ENCODE results near the gene RASGRP4. TPM values are rescaled to one million over a fixed set of nuclear protein-coding genes. Genes with fewer than 3 reads are reported as not detected.
"Not testable (repeated sequence)": the region's sequence is repeated elsewhere in the genome, so short reads cannot be mapped to it uniquely, and the experiment has no call there.

The RASGRP4 gene
- total and polyA plus RNA-seq, 8 donors = 0.20 to 1.3 (median 0.47) TPM

GRCh38 chr19:38369584-38369983 is 56.4 kb downstream of the RASGRP4 start:
- no peak for ATAC-seq
- H3K36me3 ChIP-seq = no peaks in the 10 kb centered on the region
- 74 to 81% methylated on average over 2 of the region's 2 CpGs for WGBS, 2 donors

DNA sequence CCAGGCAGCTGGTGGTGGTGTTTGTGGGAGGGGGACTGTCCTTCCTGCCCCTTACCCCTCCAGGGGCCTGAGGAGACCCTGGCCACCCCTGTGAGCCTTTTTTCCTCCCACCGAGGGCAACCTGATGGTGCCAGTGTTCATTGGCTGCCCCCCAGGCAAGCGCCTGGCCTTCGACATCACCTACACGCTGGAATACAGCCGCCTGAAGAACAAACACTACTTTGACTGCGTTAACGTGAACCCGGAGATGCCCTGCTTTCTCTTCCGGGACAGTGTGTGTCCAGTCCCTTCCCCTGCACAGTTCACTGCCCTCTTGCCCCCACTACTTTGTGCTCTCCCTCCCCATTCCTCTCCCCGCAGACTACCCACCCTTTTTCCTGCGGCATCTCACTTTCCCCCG is 59.0 kb downstream of the RASGRP4 start:
- Histone ChIP-seq H3K27me3 (no peaks in the 10 kb centered on the region), H3K4me3 (no peak overlapping the region), H3K4me1 (no peaks in the 10 kb centered on the region), H3K36me3 (no peaks in the 10 kb centered on the region), H3K9me3 (no peaks in the 10 kb centered on the region), H3K27ac (no peak overlapping the region)
- ATAC-seq (no peak), DNase-seq (no peak), FAIRE-seq (no peak)
- TF ChIP-seq, protein P1, sequence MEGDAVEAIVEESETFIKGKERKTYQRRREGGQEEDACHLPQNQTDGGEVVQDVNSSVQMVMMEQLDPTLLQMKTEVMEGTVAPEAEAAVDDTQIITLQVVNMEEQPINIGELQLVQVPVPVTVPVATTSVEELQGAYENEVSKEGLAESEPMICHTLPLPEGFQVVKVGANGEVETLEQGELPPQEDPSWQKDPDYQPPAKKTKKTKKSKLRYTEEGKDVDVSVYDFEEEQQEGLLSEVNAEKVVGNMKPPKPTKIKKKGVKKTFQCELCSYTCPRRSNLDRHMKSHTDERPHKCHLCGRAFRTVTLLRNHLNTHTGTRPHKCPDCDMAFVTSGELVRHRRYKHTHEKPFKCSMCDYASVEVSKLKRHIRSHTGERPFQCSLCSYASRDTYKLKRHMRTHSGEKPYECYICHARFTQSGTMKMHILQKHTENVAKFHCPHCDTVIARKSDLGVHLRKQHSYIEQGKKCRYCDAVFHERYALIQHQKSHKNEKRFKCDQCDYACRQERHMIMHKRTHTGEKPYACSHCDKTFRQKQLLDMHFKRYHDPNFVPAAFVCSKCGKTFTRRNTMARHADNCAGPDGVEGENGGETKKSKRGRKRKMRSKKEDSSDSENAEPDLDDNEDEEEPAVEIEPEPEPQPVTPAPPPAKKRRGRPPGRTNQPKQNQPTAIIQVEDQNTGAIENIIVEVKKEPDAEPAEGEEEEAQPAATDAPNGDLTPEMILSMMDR (IDR thresholded peaks at IDR 0.05) = no peak
- intact Hi-C loops (cut with DNase I) = no loop called here
- WGBS, 2 donors = 69 to 76% methylated on average over 12 of the region's 12 CpGs

More at GRCh38 chr19:38369584-38369983, 56.4 kb downstream of the RASGRP4 start:
- Histone ChIP-seq H3K27me3 (no peaks in the 10 kb centered on the region), H3K4me1 (no peaks in the 10 kb centered on the region), H3K4me3 (no peak overlapping the region), H3K9me3 (no peaks in the 10 kb centered on the region), H3K27ac (no peak overlapping the region)
- DNase-seq = no peak
- intact Hi-C loops (cut with DNase I) = no loop called here
- FAIRE-seq = no peak
- TF ChIP-seq, protein P1 (IDR thresholded peaks at IDR 0.05) = no peak

DNA sequence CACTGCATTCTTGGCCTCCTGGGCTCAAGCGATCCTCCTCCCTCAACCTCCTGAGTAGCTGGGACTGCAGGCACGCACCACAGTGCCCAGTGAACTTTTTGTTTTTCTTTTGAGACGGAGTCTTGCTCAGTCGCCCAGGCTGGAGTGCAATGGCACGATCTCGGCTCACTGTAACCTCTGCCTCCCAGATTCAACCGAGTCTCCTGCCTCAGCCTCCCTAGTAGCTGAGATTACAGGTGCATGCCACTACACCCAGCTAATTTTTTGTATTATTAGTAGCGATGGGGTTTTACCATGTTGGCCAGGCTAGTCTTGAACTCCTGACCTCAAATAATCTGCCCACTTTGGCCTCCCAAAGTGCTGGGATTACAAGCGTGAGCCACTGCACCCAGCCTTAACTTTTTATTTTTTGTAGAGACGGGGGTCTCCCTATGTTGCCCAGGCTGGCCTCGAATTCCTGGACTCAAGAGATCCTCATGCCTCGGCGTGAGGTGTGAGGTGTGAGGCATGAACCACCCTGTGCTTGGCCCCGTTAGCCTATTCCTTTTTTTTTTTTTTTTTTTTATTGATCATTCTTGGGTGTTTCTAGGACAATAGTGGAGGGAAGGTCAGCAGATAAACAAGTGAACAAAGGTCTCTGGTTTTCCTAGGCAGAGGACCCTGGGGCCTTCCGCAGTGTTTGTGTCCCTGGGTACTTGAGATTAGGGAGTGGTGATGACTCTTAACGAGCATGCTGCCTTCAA is 62.9 kb downstream of the RASGRP4 start:
- H3K9me3 ChIP-seq; H3K4me1 ChIP-seq; DNase-seq; ATAC-seq; FAIRE-seq; H3K36me3 ChIP-seq; H3K27ac ChIP-seq; intact Hi-C loops (cut with DNase I): not testable (repeated sequence)
- H3K4me3 ChIP-seq = peak overlapping the region in 2 of 4 donors; percentile 50 to 76
- peaks cover 0 to 12% (median 0%) of the 10 kb centered on the region in 4 donors for H3K27me3 ChIP-seq
- 66 to 69% methylated on average over 14 to 15 of the region's 16 CpGs for WGBS, 2 donors

- TF ChIP-seq, protein P1 (IDR thresholded peaks at IDR 0.05) = no peak
- intact Hi-C loops (cut with DNase I) = no loop called here
- H3K27me3 ChIP-seq = peaks cover 0 to 12% (median 0%) of the 10 kb centered on the region in 4 donors
- no peaks in the 10 kb centered on the region for H3K36me3 ChIP-seq
- FAIRE-seq (no peak), DNase-seq (peak; percentile 68 to 89 (median 84)), ATAC-seq (peak; percentile 73 to 86 (median 82))
- peak overlapping the region; percentile 34 to 76 (median 52) for H3K4me3 ChIP-seq
- H3K9me3 ChIP-seq = no peaks in the 10 kb centered on the region
- peaks cover 0 to 2% (median 0%) of the 10 kb centered on the region in 3 donors for H3K4me1 ChIP-seq
- peak overlapping the region in 2 of 4 donors; percentile 4 to 44 for H3K27ac ChIP-seq
- WGBS, 2 donors = 1 to 3% methylated on average over 65 to 68 of the region's 68 CpGs
Measured at GRCh38 chr19:38362076-38362945, 63.7 kb downstream of the RASGRP4 start.

DNA sequence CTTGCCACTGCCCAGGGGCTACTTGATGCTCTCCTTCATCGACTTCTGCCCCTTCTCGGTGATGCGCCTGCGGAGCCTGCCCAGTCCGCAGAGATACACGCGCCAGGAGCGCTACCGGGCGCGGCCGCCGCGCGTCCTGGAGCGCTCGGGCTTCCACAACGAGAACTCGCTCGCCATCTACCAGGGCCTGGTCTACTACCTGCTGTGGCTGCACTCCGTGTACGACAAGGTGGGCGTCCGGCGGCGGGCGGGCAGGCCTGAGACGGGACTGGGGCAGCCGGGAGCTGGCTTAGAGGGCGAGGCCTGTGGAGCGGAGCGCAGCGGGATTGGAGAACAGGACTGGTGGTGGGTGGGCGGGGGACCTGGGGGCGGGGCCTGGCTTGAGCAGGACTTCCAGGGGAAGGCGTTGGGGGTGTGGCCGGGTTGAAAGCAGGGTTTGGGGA is 64.4 kb downstream of the RASGRP4 start:
- H3K27me3 ChIP-seq = peaks cover 0 to 12% (median 0%) of the 10 kb centered on the region in 4 donors
- FAIRE-seq (no peak), DNase-seq (peak; percentile 63 to 91 (median 80)), ATAC-seq (peak; percentile 86 to 95 (median 92))
- TF ChIP-seq, protein P1 (IDR thresholded peaks at IDR 0.05) = no peak
- intact Hi-C loops (cut with DNase I) = no loop called here
- WGBS, 2 donors = 0% methylated on average over 33 to 37 of the region's 37 CpGs
- H3K36me3 ChIP-seq = no peaks in the 10 kb centered on the region
- H3K4me3 ChIP-seq = peak overlapping the region; percentile 34 to 76 (median 52)
- H3K27ac ChIP-seq = no peak overlapping the region
- H3K4me1 ChIP-seq = peaks cover 0 to 2% (median 0%) of the 10 kb centered on the region in 3 donors
- no peaks in the 10 kb centered on the region for H3K9me3 ChIP-seq

Data from pancreas (tissue), 10 donors.